Loucy (cell line): ENCODE data around the gene SLC35B3.

Source experiments
- CTCF ChIP-seq: fragments of 200-600 bp; sonication (generic); conservative IDR thresholded peaks from 2 replicates; pipeline ENCODE4 v1.5.1; 2014; ENCODE audit warnings: mild to moderate bottlenecking, antibody characterized with exemption, low read length
- EZH2phosphoT487 ChIP-seq: fragments of 200-600 bp; IDR thresholded peaks from 2 replicates; pipeline ENCODE4 v1.6.1; 2018; ENCODE audit warnings: antibody characterized with exemption, mild to moderate bottlenecking, moderate library complexity, borderline replicate concordance

- no peak for TF ChIP-seq EZH2phosphoT487
- TF ChIP-seq CTCF: no peak
Measured at GRCh38 chr6:8382434-8382833, 52.9 kb downstream of the SLC35B3 start.
